Activated CD4-positive, alpha-beta T cell treated with anti-CD3 and anti-CD28 coated beads, Interleukin-2, amount 50 U/mL, for 48 hours (primary cell): ENCODE results near the gene HTR3B.
"Not testable (repeated sequence)": the region's sequence is repeated elsewhere in the genome, so short reads cannot be mapped to it uniquely, and the experiment has no call there.

Source experiments
- DNase-seq, 2 experiments: peaks; one replicate each; pipeline ENCODE4 v3.0.0-alpha.2; 2020

HTR3B gene

GRCh38 chr11:113884361-113884836 is 20.2 kb upstream of the HTR3B start:
- no peak for DNase-seq

- DNase-seq = no peak
Observed at GRCh38 chr11:113885897-113886296, 18.7 kb upstream of the HTR3B start.

DNA sequence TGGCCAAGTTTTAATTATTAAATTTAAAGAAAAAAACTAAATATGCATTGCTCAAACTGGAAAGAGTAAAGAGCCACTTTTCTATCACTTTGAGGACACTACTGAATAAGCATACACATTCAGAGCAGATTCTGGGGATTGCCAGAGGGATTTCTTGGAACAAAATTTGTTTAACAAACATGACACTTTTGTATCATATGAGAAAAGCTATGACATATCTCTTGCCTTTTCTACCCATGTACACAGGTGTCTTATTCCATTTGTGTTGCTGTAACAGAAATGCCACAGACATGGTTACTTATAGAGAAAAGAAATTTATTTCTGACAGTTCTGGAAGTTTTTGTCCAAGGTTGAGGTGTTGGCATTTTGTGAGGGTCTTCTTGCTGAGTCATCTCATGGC is 15.7 kb upstream of the HTR3B start:
- no peak for DNase-seq

DNA sequence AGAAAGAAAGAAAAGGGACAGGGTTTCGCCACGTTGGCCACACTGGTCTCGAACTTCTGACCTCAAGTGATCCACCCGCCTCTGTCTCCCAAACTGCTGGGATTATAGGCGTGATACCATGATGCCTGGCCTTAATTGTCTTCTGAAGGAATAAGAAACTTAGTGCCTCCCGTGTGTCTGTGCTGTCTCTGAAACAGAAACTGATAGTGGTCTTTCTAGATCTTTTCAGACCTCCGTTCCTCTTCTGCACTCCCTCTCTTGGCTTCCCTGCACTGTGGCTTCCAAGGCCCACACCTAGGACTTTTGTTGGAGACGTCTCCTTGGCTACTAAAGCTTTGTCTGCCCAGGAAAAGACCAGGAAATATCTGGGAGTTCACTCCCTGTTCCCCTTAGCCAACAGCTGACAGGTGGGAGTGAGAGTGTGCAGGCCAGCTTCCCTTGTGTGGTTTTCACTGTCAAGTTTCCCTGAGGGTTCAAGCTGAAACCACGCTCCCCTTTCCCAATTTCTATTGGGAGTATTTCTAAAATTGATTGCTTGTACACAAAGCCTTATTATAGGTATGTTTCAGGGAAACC is 10.1 kb upstream of the HTR3B start:
- no peak for DNase-seq

- no peak for DNase-seq
Observed at GRCh38 chr11:113895367-113896155, 9.0 kb upstream of the HTR3B start.

- peak; percentile 12 to 28 for DNase-seq
Observed at GRCh38 chr11:113896156-113896879, 8.3 kb upstream of the HTR3B start.

GRCh38 chr11:113901141-113901540 is 3.5 kb upstream of the HTR3B start:
- DNase-seq = no peak

DNA sequence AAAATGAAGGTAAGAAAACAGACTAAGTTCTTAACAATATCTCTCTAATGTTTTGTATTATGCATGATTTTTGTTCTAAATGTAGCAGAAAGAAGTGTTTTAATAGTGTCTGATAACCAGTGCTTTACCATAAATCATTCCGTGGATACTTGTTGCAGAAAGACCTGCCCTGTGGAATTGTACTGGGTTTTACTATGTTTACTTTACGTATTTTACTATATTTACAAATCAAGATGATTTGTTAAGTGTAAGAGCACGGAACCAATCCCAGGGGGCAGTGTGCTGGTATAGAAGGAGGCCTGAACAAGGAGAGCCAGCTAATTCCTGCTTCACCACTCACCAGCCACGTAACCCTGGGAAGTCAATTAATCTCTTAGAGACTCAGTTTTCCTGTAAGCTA is 1.4 kb downstream of the HTR3B start:
- no peak for DNase-seq

- no peak for DNase-seq
Observed at GRCh38 chr11:113906516-113906915, 1.9 kb downstream of the HTR3B start.

DNA sequence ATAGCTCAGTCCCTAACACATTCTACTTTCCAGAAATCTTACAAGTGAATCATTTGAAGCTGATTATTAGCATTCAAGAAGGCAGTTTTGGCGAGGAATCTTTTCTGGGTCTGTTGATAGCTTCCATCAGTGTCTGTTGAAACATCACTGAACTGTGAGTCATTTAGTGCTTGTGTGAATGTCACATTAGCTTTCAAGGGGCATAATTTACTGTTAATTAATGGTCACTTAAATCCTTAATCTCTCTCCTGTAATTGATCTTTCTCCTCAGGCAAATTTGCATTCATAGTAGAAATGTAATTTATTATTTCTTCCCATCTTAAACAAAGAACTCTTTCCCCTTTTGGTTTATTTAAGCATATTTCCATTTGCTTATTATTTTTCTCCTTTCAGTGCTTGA is 2.6 kb downstream of the HTR3B start:
- DNase-seq = no peak

DNA sequence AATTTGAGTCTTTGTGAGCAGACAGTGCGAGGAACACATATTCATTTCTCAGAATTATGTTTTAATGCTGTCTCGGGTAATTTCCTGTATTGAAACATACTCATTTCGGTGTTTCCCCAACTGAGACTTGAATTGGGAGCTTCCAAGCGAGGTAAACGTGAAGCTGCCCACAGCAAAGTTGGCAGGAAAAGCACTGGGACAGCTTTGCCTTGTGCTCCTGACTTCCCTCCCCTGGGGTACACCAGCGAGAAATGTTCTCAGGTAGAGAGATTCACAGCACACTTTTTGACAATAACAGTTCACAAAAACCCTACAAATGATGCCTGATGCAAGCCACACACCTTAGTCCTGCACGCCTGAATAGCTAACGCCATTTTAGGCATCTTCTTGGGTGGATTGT is 3.1 kb downstream of the HTR3B start:
- no peak for DNase-seq

GRCh38 chr11:113908098-113908497 is 3.5 kb downstream of the HTR3B start:
- DNase-seq = no peak

DNA sequence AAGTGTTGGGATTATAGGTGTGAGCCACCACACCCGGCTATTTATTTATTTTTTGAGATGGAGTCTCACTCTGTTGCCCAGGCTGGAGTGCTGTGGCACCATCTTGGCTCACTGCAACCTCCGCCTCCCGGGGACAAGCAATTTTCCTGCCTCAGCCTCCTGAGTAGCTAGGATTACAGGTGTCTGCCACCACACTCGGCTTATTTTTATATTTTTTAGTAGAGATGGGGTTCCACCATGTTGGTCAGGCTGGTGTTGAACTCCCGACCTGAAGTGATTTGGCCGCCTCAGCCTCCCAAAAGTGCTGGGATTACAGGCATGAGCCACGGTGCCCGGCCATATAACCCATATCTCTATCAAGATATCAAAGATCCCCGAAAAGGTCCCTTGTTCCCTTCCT is 6.9 kb downstream of the HTR3B start:
- not testable (repeated sequence) for DNase-seq

DNA sequence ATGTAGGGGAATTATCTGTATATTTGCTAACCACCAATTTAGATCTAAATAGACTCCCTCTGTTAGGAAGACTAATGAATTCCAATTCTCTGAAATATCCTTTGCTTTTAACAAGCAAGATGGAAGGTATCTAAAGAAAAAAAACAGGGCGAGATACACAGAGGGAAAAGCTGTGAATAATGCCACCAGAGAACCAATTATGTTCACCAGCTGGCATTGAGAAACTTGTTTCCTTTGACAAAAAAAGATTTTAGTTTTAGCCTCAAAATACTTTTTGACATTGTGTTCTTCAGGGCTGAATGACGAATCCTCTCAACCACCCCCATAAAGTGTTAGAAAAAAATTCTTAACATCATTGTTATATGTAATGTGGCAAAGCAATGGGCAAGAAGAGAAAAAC is 19.0 kb downstream of the HTR3B start:
- no peak for DNase-seq

DNA sequence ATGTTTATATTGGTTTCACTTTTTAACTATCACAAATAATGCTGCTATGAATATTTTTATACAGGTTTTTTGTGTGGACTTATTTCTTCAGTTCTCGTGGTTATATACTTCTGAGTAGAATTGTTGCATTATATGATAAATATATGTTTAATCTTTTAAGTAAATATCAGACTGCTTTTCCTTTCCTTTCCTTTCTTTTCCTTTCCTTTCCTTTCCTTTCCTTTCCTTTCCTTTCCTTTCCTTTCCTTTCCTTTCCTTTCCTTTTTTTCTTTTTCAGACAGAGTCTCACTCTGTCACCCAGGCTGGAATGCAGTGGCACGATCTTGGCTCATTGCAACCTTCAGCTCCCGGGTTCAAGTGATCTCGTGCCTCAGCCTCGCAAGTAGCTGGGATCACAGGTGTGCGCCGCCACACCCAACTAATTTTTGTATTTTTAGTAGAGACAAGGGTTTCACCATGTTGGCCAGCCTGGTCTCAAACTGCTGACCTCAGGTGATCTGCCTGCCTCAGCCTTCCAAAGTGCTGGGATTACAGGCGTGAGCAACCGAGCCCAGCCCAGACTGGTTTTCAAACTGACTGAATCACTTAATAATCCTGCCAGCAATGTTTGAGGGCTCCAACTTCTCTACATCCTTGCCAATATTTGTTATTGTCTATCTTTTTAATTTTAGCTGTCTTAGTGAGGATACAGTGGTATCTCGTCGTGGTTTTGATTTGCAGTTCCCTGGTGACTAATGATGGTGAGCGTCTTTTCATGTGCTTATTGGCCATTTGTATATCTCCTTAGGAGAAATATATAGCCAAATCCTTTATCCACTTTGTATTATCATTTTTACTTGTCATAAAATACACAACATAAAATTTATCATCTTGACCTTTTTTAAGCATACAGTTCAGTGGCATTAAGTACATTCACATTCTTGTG is 21.9 kb downstream of the HTR3B start:
- DNase-seq = no peak

DNA sequence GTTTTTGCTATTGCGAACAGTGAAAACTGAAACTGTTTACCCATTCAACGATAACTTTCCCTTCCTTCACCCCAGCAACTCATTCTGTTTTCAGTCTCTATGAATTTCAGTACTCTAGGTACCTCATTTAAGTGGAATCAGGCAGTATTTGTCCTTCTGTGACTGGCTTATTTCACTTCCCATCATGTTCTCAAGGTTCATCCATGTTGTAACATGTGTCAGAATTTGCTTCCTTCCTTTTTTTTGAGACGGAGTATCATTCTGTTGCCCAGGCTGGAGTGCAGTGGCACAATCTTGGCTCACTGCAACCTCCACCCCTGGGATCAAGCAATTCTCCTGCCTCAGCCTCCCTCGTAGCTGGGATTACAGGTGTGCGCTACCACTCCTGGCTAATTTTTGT is 23.7 kb downstream of the HTR3B start:
- no peak for DNase-seq

GRCh38 chr11:113932788-113933187 is 28.2 kb downstream of the HTR3B start:
- no peak for DNase-seq

DNA sequence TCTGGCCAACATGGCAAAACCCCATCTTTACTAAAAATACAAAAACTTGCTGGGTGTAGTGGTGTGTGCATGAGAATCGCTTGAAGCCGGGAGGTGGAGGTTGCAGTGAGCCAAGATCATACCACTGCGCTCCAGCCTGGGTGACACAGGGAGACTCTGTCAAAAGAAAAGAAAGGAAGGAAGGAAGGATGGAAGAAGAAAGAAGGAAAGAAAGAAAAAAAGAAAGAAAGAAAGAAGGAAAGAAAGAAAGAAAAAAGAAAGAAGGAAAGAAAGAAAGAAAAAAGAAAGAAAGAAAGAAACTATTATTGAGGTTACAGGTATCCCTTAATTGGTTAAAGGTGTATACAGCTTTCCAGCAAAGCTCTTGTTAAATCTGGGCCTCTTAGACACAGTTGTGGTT is 29.6 kb downstream of the HTR3B start:
- DNase-seq = not testable (repeated sequence)

DNA sequence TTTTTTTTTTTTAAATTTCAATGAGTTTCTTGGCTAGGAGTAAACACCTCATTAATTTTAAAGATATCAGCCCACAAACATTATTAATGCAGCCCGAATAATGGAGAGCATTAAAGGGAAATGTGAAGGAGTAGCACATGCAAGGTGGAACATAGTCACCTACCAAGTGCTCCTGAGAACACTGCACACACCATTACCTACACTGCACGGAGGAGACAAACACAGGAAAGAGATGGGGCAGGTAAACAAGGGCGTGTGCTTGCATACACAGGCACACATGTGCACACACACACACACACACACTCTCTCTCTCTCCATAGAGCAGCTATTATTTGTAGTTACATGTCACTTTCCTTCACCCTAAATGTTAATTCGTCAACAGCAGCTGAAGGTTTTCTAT is 30.2 kb downstream of the HTR3B start:
- DNase-seq = no peak

- no peak for DNase-seq
Observed at GRCh38 chr11:113935858-113936257, 31.3 kb downstream of the HTR3B start.

DNA sequence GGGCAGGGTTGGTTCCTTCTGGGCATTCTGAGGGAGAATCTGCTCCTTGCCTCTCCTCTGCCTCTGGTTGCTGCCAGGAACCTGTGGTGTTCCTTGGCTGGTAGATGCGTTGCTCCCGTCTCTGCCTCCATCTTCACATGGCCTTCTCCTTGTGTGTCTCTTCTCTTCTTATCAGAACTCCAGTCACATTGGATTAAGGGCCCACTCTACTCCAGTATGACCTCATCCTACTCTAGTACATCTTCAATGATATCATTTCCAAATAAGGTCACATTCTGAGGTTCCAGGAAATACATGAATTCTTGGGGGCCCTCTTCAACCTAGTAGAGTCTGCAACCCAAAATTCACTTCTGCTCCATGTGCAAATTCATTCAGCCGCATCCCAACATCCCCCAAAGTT is 33.3 kb downstream of the HTR3B start:
- DNase-seq = no peak

DNA sequence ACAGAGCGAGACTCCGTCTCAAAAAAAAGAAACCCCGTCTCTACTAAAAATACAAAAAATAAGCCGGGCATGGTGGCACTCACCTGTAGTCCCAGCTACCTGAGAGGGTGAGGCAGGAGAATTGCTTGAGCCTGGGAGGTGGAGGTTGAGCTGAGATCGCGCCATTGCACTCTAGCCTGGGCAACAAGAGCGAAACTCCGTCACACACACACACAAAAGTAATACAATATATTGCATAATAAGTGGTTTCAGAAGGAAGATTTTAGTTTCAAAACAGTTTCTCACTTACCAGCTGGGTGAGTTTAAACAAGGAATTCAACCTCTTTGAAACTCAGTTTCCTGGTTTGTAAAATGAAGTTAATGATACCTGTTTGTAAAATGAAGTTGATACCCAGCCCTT is 37.7 kb downstream of the HTR3B start:
- DNase-seq = no peak

GRCh38 chr11:113946162-113946561 is 41.6 kb downstream of the HTR3B start:
- DNase-seq = not testable (repeated sequence)
